Upper lobe of right lung (tissue), 1 donor: Measurements from ENCODE around the gene LZTS3. TPM values are rescaled to one million over a fixed set of nuclear protein-coding genes. Genes with fewer than 3 reads are reported as not detected.

Experiments
- ATAC-seq: fragments of 200-7000 bp; cut with Tn5 transposase; one replicate; pipeline ENCODE4 v1.9.1; 2020; ENCODE audit warnings: mild to moderate bottlenecking, moderate library complexity
- DNase-seq: peaks from one replicate; pipeline ENCODE4 v3.0.0-alpha.2; 2020
- H3K27ac ChIP-seq: fragments of 200-600 bp; one replicate; pipeline ENCODE4 v1.8.0; 2022
- H3K27me3 ChIP-seq: fragments of 200-600 bp; one replicate; pipeline ENCODE4 v1.8.0; 2022; ENCODE audit warnings: mild to moderate bottlenecking
- H3K36me3 ChIP-seq: fragments of 200-600 bp; one replicate; pipeline ENCODE4 v1.8.0; 2022
- H3K4me1 ChIP-seq: fragments of 200-600 bp; one replicate; pipeline ENCODE4 v1.8.0; 2022
- H3K4me3 ChIP-seq: fragments of 200-600 bp; one replicate; pipeline ENCODE4 v1.8.0; 2022; ENCODE audit warnings: mild to moderate bottlenecking
- H3K9me3 ChIP-seq: fragments of 200-600 bp; one replicate; pipeline ENCODE4 v1.8.0; 2022
- intact Hi-C: fragments of 100-400 bp; cut with DNase I; formaldehyde crosslinking; loops from one replicate; pipeline ENCODE4 v1.11.0; 2022
- total RNA-seq: library from RNA; stranded (reverse); fragmentation: NEBNext Ultra II Directional; extraction: Animal tissue kit (Norgen Biotek cat#: 25700); gene quantifications from one replicate; pipeline ENCODE4 v1.2.1, GENCODE V29; 2021
- TF ChIP-seq, protein P1 (sequence below): fragments of 200-600 bp; IDR thresholded peaks from one replicate; pipeline ENCODE4 v1.8.0; 2022; ENCODE audit warnings: antibody characterized with exemption
- donor health status: DM: no; HTN: yes; CAD: no; lungs with severe emphysema.

Gene LZTS3
- total RNA-seq, 1 donor from 2014 or later, result 21.5 TPM

DNA sequence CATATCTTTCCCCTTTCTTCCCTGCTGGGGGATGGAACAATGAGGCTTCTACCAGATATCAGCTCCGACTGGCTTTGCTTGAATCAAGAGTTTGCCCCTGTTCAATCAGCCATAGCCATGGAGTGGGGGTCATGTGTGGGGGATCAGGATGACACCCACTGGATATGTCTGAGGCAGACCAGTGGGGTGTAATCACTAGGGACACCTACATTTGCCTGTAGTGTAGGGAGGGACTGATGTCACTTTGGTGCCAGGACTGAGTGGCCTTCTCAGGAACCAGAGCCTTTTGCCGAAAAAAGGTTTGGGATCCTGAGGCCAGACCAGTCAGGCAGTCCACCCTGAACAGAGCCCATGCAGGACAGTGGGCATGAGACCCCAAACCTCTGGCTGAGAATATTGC is 37.0 kb upstream of the LZTS3 start:
- peaks cover 11% of the 10 kb centered on the region for H3K4me1 ChIP-seq
- intact Hi-C loops, result no loop called here
- no peak for DNase-seq
- H3K4me3 ChIP-seq, result peak overlapping the region; percentile 97
- ATAC-seq, result no peak
- peaks cover 17% of the 10 kb centered on the region for H3K36me3 ChIP-seq
- TF ChIP-seq, protein P1, sequence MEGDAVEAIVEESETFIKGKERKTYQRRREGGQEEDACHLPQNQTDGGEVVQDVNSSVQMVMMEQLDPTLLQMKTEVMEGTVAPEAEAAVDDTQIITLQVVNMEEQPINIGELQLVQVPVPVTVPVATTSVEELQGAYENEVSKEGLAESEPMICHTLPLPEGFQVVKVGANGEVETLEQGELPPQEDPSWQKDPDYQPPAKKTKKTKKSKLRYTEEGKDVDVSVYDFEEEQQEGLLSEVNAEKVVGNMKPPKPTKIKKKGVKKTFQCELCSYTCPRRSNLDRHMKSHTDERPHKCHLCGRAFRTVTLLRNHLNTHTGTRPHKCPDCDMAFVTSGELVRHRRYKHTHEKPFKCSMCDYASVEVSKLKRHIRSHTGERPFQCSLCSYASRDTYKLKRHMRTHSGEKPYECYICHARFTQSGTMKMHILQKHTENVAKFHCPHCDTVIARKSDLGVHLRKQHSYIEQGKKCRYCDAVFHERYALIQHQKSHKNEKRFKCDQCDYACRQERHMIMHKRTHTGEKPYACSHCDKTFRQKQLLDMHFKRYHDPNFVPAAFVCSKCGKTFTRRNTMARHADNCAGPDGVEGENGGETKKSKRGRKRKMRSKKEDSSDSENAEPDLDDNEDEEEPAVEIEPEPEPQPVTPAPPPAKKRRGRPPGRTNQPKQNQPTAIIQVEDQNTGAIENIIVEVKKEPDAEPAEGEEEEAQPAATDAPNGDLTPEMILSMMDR, result no peak
- H3K27me3 ChIP-seq, result no peaks in the 10 kb centered on the region
- no peak overlapping the region for H3K27ac ChIP-seq
- no peaks in the 10 kb centered on the region for H3K9me3 ChIP-seq

DNA sequence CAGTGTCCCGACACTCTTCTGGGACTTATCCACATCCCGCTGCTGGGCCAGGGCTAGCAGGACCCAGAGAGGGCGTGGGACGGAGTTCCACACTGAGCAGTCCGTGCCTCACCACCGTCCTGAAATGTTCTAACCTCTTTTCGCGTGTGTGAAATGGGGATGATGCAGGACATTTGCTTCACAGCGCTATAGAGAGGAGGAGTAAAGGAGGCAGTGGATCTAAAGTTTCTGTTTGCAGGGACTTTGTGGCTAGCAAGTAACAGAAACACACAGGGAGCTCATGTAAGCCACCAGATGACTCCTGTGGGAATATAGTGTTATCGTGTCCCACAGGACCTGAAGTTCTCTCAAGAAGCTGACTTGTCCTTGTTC is 36.6 kb upstream of the LZTS3 start:
- Histone ChIP-seq H3K27me3 (no peaks in the 10 kb centered on the region), H3K4me3 (peak overlapping the region; percentile 97), H3K9me3 (no peaks in the 10 kb centered on the region), H3K36me3 (peaks cover 12% of the 10 kb centered on the region), H3K4me1 (peaks cover 11% of the 10 kb centered on the region), H3K27ac (peak overlapping the region; percentile 92)
- DNase-seq, result no peak
- TF ChIP-seq, protein P1, result no peak
- intact Hi-C loops, result no loop called here
- ATAC-seq, result peak; percentile 51

DNA sequence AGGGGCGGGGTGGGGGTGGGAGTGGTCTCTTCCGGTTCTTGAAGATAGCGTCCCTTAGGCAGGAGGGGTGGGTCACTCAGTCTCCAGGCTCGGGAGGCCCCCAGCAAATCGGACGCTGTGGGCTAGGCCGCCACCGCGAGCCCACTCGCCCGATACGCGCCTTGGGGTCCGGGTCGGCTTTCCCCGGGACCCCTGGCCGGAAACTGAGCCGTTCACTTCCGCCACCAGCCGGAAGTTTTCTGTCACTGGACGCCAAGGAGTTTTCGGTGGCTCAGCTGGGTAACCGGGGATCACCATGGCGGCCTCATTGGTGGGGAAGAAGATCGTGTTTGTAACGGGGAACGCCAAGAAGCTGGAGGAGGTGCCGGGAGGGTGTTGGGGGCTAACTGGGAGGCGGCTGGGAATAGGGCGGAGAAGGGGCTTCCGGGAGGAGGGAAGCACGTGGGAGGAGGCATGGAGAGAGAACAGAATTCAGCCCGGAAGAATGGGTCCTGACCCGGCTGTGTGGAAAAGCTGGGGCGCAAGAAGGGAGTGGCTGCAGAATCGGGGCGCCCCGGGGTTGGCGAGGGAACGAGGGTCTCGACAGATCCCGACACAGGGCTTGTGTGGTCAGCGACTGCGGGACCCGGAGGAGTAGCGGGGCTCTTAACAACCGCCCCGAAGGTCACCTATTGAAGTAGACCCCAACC is 36.1 kb upstream of the LZTS3 start, which contains the start of gene ITPA:
Gene ITPA, plus strand, starts transcription at position 242 of the 689 bp plus-strand sequence. Its CDS starts 54 bp downstream, at position 296.
- no peaks in the 10 kb centered on the region for H3K27me3 ChIP-seq
- H3K27ac ChIP-seq, result peak within 1 kb of the TSS; percentile 92
- H3K36me3 ChIP-seq, result peaks cover 7% of the 10 kb centered on the region
- intact Hi-C loops, result no loop called here
- H3K4me1 ChIP-seq, result peaks cover 11% of the 10 kb centered on the region
- TF ChIP-seq, protein P1, result no peak
- ATAC-seq (peak; percentile 71), DNase-seq (peak; percentile 80)
- H3K4me3 ChIP-seq, result peak within 1 kb of the TSS; percentile 97
- no peaks in the 10 kb centered on the region for H3K9me3 ChIP-seq

DNA sequence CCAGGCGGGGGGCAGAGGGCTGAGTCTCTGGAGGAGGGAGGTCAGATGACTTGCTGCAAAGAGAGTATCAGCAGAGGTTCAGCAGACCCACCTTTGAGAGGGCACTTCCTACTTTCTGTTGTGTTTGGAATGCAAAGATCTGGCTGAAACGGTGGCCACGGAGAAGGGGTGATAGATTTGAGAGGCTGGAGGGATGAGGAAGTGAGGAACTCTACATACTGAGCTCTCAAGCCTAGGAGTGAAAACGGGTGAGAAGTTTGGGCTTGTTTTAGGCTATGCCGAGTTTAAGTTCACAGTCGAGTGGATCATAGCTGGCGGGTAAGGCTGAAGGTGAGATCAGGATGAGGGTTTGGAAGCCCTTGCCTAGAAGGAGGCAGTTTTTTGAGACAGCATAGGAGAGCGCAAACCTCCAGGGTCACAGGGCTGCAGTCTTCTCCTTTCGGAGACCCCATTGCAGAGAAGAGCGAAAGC is 35.5 kb upstream of the LZTS3 start:
- intact Hi-C loops, result no loop called here
- H3K4me1 ChIP-seq, result peaks cover 11% of the 10 kb centered on the region
- no peaks in the 10 kb centered on the region for H3K9me3 ChIP-seq
- TF ChIP-seq, protein P1, result no peak
- peak overlapping the region; percentile 92 for H3K27ac ChIP-seq
- ATAC-seq (no peak), DNase-seq (no peak)
- H3K4me3 ChIP-seq, result peak overlapping the region; percentile 97
- peaks cover 3% of the 10 kb centered on the region for H3K36me3 ChIP-seq
- no peaks in the 10 kb centered on the region for H3K27me3 ChIP-seq

DNA sequence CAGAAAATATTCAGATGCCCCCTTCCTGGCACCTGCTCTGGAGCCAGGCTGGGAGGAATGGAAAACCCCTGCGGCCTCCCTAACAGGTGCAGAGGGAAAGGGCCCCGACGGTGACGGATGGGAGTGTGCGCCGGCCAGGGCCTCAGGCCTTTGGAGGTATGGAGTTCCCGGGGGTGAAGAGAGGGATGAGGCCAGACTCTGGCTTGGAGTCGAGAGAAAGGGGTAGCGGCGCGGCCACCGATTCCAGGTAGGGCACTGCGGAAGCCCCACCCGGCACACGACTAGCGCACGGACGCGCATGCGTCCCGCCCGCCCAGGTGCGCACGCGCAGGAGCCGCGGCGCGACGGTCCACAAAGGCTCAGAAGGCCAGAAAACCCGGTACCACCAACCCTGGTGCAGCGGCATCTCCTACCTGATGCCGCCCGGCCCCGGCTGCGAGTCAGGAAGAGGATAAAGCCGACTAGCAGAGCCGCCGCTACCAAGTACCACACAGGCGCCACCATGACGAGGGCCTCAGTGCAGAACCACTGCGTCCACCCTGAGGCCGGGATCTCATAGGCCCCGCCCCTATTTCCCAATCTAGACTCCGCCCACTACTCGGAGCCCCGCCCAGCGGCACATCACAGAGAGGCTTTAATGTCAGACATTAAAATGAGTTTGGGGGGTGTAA is 30.9 kb upstream of the LZTS3 start, which contains the start of gene DDRGK1:
Gene DDRGK1, minus strand, starts transcription at position 559 of the 671 bp plus-strand sequence. Its CDS starts 55 bp downstream, at position 504.
- Histone ChIP-seq H3K27me3 (no peaks in the 10 kb centered on the region), H3K27ac (peak within 1 kb of the TSS; percentile 94), H3K36me3 (peaks cover 34% of the 10 kb centered on the region), H3K4me3 (peak within 1 kb of the TSS; percentile 95), H3K9me3 (no peaks in the 10 kb centered on the region), H3K4me1 (peaks cover 10% of the 10 kb centered on the region)
- ATAC-seq (peak; percentile 95), DNase-seq (peak; percentile 93)
- TF ChIP-seq, protein P1, result no peak
- intact Hi-C loops, result no loop called here
